ENCODE data around the gene HAND1.

HAND1 gene

GRCh38 chr5:154521756-154522155 lies 43.7 kb upstream of the HAND1 start:
- TF ChIP-seq REST (IDR thresholded peaks at IDR 0.05; ENCODE audit: insufficient replicate concordance, low read depth) (no peak), GABPA (IDR thresholded peaks at IDR 0.05; ENCODE audit: low read depth) (no peak), POLR2AphosphoS5 (IDR thresholded peaks at IDR 0.05; ENCODE audit: low read depth) (no peak), CTCF (IDR thresholded peaks at IDR 0.05; ENCODE audit: insufficient read depth, low read length) (no peak), SPI1 (IDR thresholded peaks at IDR 0.05; ENCODE audit: borderline replicate concordance, low read depth) (no peak)
- Histone ChIP-seq H3K4me3 (replicated peaks; ENCODE audit: insufficient read depth, low read length) (no peak overlapping the region), H3K27me3 (ENCODE audit: insufficient read depth, poor library complexity, severe bottlenecking) (peaks cover 2% of the 10 kb centered on the region), H3K27ac (replicated peaks) (no peak overlapping the region)
- DNase-seq (ENCODE audit: low read depth in 1 of 2, low spot score in 1 of 2): no peak

- Histone ChIP-seq H3K27ac (replicated peaks) (no peak overlapping the region), H3K27me3 (ENCODE audit: insufficient read depth, poor library complexity, severe bottlenecking) (peaks cover 2% of the 10 kb centered on the region), H3K4me3 (replicated peaks; ENCODE audit: insufficient read depth, low read length) (no peak overlapping the region)
- peak; percentile 16 for TF ChIP-seq CTCF (IDR thresholded peaks at IDR 0.05; ENCODE audit: insufficient read depth, low read length)
- no peak for TF ChIP-seq GABPA (IDR thresholded peaks at IDR 0.05; ENCODE audit: low read depth)
- peak in 1 of 2 experiments; percentile 4 for DNase-seq (ENCODE audit: low read depth in 1 of 2, low spot score in 1 of 2)
Measured at GRCh38 chr5:154520861-154521453, 42.9 kb upstream of the HAND1 start.

- H3K27me3 ChIP-seq (ENCODE audit: insufficient read depth, poor library complexity, severe bottlenecking): peaks cover 2% of the 10 kb centered on the region
- no peak for DNase-seq (ENCODE audit: low read depth in 1 of 2, low spot score in 1 of 2)
- H3K4me3 ChIP-seq (replicated peaks; ENCODE audit: insufficient read depth, low read length): no peak overlapping the region
- no peak overlapping the region for H3K27ac ChIP-seq (replicated peaks)
- TF ChIP-seq POLR2AphosphoS5 (IDR thresholded peaks at IDR 0.05; ENCODE audit: low read depth) (no peak), GABPA (IDR thresholded peaks at IDR 0.05; ENCODE audit: low read depth) (no peak), CTCF (IDR thresholded peaks at IDR 0.05; ENCODE audit: insufficient read depth, low read length) (no peak), SPI1 (IDR thresholded peaks at IDR 0.05; ENCODE audit: borderline replicate concordance, low read depth) (no peak), REST (IDR thresholded peaks at IDR 0.05; ENCODE audit: insufficient replicate concordance, low read depth) (no peak)
Measured at GRCh38 chr5:154519359-154519758, 41.3 kb upstream of the HAND1 start.

GRCh38 chr5:154518438-154518867 lies 40.4 kb upstream of the HAND1 start:
- Histone ChIP-seq H3K27ac (replicated peaks) (no peak overlapping the region), H3K27me3 (ENCODE audit: insufficient read depth, poor library complexity, severe bottlenecking) (peaks cover 8% of the 10 kb centered on the region), H3K4me3 (replicated peaks; ENCODE audit: insufficient read depth, low read length) (no peak overlapping the region)
- DNase-seq (ENCODE audit: low read depth in 1 of 2, low spot score in 1 of 2): no peak
- TF ChIP-seq CTCF (IDR thresholded peaks at IDR 0.05; ENCODE audit: insufficient read depth, low read length): no peak
- TF ChIP-seq GABPA (IDR thresholded peaks at IDR 0.05; ENCODE audit: low read depth): no peak
- no peak for TF ChIP-seq POLR2AphosphoS5 (IDR thresholded peaks at IDR 0.05; ENCODE audit: low read depth)
- TF ChIP-seq SPI1 (IDR thresholded peaks at IDR 0.05; ENCODE audit: borderline replicate concordance, low read depth): no peak
- no peak for TF ChIP-seq REST (IDR thresholded peaks at IDR 0.05; ENCODE audit: insufficient replicate concordance, low read depth)

Measured in HL-60 (cell line).